ENCODE results near the gene ITPRIP. TPM values are rescaled to one million over a fixed set of nuclear protein-coding genes. Genes with fewer than 3 reads are reported as not detected.

ITPRIP gene
- total RNA-seq, 2 experiments from 2014 or later = 15.8 to 16.1 TPM

DNA sequence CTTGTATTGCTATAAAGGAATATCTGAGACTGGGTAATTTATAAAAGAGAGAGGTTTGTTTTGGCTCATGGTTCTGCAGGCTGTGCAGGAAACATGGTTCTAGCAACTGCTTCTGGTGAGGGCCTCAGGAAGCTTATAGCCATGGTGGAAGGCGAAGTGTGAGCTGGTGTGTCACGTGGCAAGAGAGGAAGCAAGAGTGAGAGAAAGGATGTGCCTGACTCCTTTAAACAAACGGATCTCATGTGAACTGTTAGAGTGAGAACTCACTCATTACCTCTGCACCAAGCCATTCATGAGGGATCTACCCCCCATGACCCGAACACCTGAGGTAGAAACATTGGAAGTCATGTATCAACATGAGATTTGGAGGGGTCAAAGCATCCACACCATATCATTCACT, 7.7 kb upstream of the ITPRIP start:
- ChIA-PET CTCF (interaction anchor here (0.7 to 1.5 kb wide), 3 partner anchors 16 to 54 kb away, joined by 3 to 5 read pairs (median 3); no protein-coding TSS in a partner anchor), POLR2A (no interaction called here)

- POLR2A ChIA-PET = no interaction called here
- CTCF ChIA-PET = interaction anchor here (1.5 kb wide), 1 partner anchor 54 kb away, joined by 5 read pairs; no protein-coding TSS in a partner anchor
Measured at GRCh38 chr10:104345515-104345914, 7.2 kb upstream of the ITPRIP start.

- CTCF ChIA-PET = no interaction called here
- POLR2A ChIA-PET = no interaction called here
Measured at GRCh38 chr10:104344219-104344618, 6.0 kb upstream of the ITPRIP start.

DNA sequence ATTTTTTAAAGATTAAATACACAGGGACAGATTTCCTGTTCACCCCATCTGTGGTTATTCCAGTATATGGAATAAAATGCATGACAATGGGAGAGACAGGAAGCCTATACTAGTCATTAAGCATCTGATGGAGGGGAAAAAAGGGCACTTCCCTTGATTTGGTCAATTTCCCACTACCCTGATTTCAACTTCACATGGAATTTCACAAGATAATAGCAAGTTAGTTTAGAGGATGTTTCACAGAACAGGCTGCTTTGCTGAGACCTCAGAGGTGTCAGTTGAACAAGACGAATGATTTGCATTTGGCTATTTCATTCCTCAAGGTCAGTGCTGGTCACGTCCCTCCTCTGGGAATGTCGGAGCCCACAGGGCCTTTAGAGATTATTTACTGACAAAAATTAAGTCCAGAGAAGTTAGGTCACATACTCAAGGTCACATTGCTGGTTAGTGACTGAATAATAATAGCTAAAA, 4.7 kb upstream of the ITPRIP start:
- CTCF ChIA-PET = interaction anchor here (1.6 kb wide), 1 partner anchor 13 kb away, joined by 3 read pairs; no protein-coding TSS in a partner anchor
- POLR2A ChIA-PET = no interaction called here

GRCh38 chr10:104340641-104341040, 2.4 kb upstream of the ITPRIP start:
- ChIA-PET POLR2A (no interaction called here), CTCF (interaction anchor here (1.1 to 1.6 kb wide), 2 partner anchors 11 to 66 kb away, joined by 3 to 8 read pairs; no protein-coding TSS in a partner anchor)

GRCh38 chr10:104340111-104340526, 1.9 kb upstream of the ITPRIP start:
- POLR2A ChIA-PET = no interaction called here
- CTCF ChIA-PET = interaction anchor here (1.6 to 2.5 kb wide), 3 partner anchors 13 to 48 kb away, joined by 4 to 9 read pairs (median 7); partner anchors contain the start of gene CFAP58

- ChIA-PET CTCF (interaction anchor here (1.6 to 2.9 kb wide), 6 partner anchors 11 to 48 kb away, joined by 4 to 18 read pairs (median 8); partner anchors contain the start of gene CFAP58), POLR2A (interaction anchor here (0.6 to 2.4 kb wide), 3 partner anchors 10 to 70 kb away, joined by 4 to 21 read pairs (median 10); partner anchors contain the start of gene GSTO2)
Measured at GRCh38 chr10:104339469-104340110, 1.3 kb upstream of the ITPRIP start.

DNA sequence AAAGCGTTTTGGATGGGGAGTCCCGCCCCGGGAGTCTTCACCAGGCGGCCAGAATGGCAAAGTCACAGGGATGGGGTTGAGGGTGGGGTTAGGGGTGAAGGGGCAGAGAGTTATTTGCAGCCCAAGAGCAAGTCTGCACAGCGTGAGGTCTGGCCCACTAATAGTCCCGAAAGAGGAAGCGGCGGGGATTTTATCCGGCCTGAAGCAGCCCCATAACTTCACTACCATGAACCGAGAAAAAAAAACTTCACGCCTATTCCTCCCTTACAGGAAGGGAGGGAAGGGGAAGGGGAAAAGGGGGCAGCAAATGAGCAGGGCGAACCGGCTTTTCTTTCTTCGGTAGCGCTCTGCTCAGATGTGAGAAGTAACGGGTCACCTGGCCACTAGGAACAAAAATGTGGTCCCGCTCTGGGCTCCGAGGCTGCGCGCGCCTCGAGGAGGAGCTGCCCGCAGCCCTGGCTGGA, 712 bp downstream of the ITPRIP start:
- POLR2A ChIA-PET = interaction anchor here (1.0 to 2.4 kb wide), 6 partner anchors 8 to 57 kb away, joined by 3 to 21 read pairs (median 5); partner anchors contain the start of gene CFAP58
- CTCF ChIA-PET = interaction anchor here (0.8 to 2.9 kb wide), 11 partner anchors 9 to 63 kb away, joined by 3 to 18 read pairs (median 5); partner anchors contain the start of gene CFAP58

DNA sequence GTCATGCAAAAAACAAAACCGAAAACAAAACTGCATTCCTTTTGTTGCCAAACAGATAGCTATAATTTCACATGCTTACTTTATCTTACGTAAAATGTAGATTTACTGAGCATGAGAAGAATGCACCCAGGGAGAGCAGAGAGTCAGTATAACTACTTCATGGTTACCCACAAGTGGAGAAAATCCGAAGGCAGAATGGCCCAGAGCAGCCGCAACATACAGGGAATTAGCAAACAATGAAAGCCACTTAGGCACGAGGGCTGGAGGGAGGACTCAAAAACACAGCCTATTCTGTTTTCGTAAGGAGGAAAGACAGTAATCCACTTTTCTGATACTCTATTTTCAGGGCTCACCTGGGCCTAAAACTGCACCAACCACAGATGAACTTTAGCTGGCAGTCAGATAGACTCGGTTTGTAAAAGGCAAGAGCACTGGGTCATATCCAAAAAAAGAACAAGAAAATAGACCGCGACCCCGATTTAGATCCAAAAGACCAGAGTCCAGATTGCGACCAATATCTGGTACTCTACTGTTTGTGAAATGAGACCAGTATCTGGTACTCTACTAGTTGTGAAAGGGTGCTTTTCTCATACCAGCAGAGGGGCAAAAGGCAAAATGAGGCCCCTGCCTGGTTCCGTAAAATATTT, 1.3 kb downstream of the ITPRIP start:
- ChIA-PET CTCF (interaction anchor here (1.1 to 2.9 kb wide), 6 partner anchors 13 to 63 kb away, joined by 3 to 18 read pairs (median 6); no protein-coding TSS in a partner anchor), POLR2A (interaction anchor here (0.9 to 2.4 kb wide), 4 partner anchors 8 to 15 kb away, joined by 3 to 21 read pairs (median 7); no protein-coding TSS in a partner anchor)

DNA sequence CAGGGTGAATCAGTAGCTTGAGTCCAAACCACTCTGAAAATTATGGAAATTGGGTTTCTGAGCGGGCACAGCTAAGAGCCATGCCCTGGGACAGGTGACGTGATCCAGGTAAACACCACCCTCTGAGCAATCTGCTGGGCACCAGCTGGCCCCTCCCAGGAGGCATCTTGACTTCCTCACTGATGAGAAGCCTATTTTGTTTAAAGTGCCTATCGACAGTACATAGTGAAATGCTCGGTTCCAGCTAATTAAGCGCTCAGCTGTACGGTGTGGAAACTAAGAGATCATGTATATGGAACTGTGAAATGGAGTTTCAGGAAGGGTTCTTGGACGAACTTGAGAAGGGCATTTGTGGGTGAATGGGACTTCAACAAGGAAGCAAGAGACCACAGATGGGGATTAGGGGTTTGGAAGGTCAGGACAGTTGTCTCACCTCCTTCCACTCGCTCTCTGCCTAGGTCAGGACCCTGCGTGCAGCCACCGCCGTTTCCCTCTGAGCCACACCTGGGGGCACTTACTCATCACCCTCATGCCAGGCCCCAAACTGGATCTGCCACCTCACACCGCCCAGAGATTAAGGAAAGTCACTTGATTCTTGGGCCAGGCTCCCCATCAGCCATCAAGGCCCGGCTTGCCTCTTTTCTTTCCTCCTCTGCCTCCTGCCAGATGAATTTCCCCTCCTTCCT, 3.2 kb downstream of the ITPRIP start:
- ChIA-PET CTCF (interaction anchor here (0.7 to 2.3 kb wide), 3 partner anchors 29 to 395 kb away, joined by 3 to 10 read pairs (median 4); no protein-coding TSS in a partner anchor), POLR2A (interaction anchor here (0.7 kb wide), 2 partner anchors 15 to 61 kb away, joined by 3 read pairs; no protein-coding TSS in a partner anchor)

DNA sequence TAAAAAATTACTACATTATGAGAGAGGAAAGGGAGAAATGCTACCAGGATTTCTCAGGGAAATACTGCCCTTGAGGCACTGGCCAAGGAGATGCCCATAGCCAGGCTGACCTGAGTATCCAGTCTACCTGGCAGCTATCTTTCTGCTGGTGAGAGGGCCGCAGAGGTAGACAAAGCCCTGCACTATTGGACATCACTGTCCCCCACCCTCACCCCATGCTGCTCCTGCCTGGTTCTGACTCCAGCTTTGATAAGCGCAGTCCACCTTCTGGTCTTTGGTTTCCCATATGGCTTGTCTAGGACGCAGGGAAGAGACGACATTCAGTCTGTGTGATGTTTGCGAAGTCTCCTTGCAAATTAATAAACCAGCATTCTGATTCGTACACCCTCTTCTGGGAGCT, 3.7 kb downstream of the ITPRIP start:
- ChIA-PET CTCF (interaction anchor here (1.2 to 1.4 kb wide), 3 partner anchors 13 to 40 kb away, joined by 3 to 4 read pairs (median 3); no protein-coding TSS in a partner anchor), POLR2A (no interaction called here)

- POLR2A ChIA-PET = no interaction called here
- CTCF ChIA-PET = interaction anchor here (1.1 to 1.4 kb wide), 4 partner anchors 13 to 39 kb away, joined by 3 to 4 read pairs (median 3); no protein-coding TSS in a partner anchor
Measured at GRCh38 chr10:104333728-104334373, 4.4 kb downstream of the ITPRIP start.

- POLR2A ChIA-PET = no interaction called here
Measured at GRCh38 chr10:104333032-104333727, 5.1 kb downstream of the ITPRIP start.

GRCh38 chr10:104332243-104333031, 5.8 kb downstream of the ITPRIP start:
- CTCF ChIA-PET = interaction anchor here (1.1 kb wide), 1 partner anchor 27 kb away, joined by 3 read pairs; no protein-coding TSS in a partner anchor
- POLR2A ChIA-PET = no interaction called here

More at GRCh38 chr10:104333032-104333727, 5.1 kb downstream of the ITPRIP start:
- CTCF ChIA-PET = interaction anchor here (1.1 to 1.3 kb wide), 3 partner anchors 12 to 38 kb away, joined by 3 read pairs; no protein-coding TSS in a partner anchor

DNA sequence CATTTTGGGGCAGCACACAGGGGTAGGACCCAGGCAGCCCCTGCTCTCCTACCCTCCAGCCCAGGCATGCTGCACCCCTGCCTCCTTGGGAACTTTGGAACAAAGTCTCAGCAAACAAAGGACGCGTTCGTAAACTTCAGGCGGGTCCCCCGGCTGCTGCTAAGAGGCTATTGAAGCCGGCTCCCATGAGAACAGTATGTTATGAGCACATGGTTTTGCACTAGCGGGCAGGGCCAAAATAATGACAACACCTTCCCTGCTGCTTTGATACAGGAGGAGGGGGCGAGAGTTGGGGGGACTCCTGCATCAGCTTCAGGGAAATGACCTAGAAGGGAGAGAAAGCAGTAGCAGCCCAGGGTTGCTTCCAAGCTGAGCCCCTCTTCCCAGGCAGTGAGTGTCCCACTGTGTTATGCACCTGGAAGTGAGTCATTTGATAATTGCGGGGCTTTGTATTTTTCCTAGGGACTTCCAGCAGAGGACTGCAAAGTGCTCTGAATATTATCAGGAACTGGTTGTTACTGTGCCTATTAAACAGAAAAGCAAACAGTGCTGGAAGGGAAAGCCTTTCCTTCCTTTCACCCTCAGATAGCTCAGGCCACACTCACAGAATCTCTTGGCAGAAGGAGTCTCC, 6.9 kb downstream of the ITPRIP start:
- CTCF ChIA-PET = interaction anchor here (1.2 to 2.0 kb wide), 4 partner anchors 26 to 57 kb away, joined by 3 to 6 read pairs (median 4); no protein-coding TSS in a partner anchor
- POLR2A ChIA-PET = no interaction called here
